SU-DHL-6 (cell line): ENCODE measurements around the gene RRP12.

ENCODE experiments used
- H2AFZ ChIP-seq: fragments of 200-600 bp; sonication (generic); 2 replicates; pipeline ENCODE4 v1.6.1; 2014; ENCODE audit warnings: low read depth, mild to moderate bottlenecking, moderate library complexity, mixed read lengths, antibody characterized with exemption, low read length; ENCODE audit not compliant: severe bottlenecking
- H3F3A ChIP-seq: fragments of 200-600 bp; shearing (Covaris generic); 2 replicates; pipeline ENCODE4 v1.6.0; 2016; ENCODE audit warnings: antibody characterized with exemption, mild to moderate bottlenecking; ENCODE audit not compliant: insufficient read depth
- H3K27ac ChIP-seq: fragments of 200-600 bp; sonication (generic); 2 replicates; pipeline ENCODE4 v1.5.1; 2016; ENCODE audit warnings: low read depth, mild to moderate bottlenecking, low read length, moderate library complexity, mixed read lengths
- H3K27me3 ChIP-seq: fragments of 200-600 bp; sonication (generic), shearing (Covaris generic); 2 replicates; pipeline ENCODE4 v1.6.0; 2014; ENCODE audit warnings: mild to moderate bottlenecking, low read length
- H3K36me3 ChIP-seq: fragments of 200-600 bp; sonication (generic); 2 replicates; pipeline ENCODE4 v1.6.1; 2014; ENCODE audit warnings: mild to moderate bottlenecking, low read length, mixed read lengths
- H3K4me2 ChIP-seq: fragments of 300-600, 200-600 bp; shearing (Covaris generic), sonication (generic); 2 replicates; pipeline ENCODE4 v1.6.0; 2014; ENCODE audit warnings: low read length, low read depth, mild to moderate bottlenecking; ENCODE audit not compliant: poor library complexity, severe bottlenecking
- H3K4me3 ChIP-seq: fragments of 200-600 bp; sonication (generic); 2 replicates; pipeline ENCODE4 v1.5.1; 2014; ENCODE audit warnings: antibody characterized with exemption, low read length, mild to moderate bottlenecking, mixed read lengths; ENCODE audit not compliant: insufficient read depth, poor library complexity, severe bottlenecking
- H3K79me2 ChIP-seq: fragments of 200-600 bp; sonication (generic); 2 replicates; pipeline ENCODE4 v1.6.1; 2014; ENCODE audit warnings: mild to moderate bottlenecking, low read length, moderate library complexity; ENCODE audit not compliant: insufficient read depth
- H3K9ac ChIP-seq: fragments of 200-600 bp; sonication (generic); 2 replicates; pipeline ENCODE4 v1.7.0; 2014; ENCODE audit warnings: mild to moderate bottlenecking, low read length
- H3K9me2 ChIP-seq: fragments of 200-600 bp; sonication (generic); replicated peaks from 2 replicates; pipeline ENCODE4 v1.6.1; 2014; ENCODE audit warnings: low read length; ENCODE audit not compliant: insufficient read depth
- H3K9me3 ChIP-seq: fragments of 200-600 bp; sonication (generic); 2 replicates; pipeline ENCODE4 v1.6.1; 2014; ENCODE audit warnings: low read length, mixed read lengths; ENCODE audit not compliant: insufficient read depth
- H4K20me1 ChIP-seq: fragments of 200-600 bp; sonication (generic); 2 replicates; pipeline ENCODE4 v1.6.1; 2014; ENCODE audit warnings: low read depth, mild to moderate bottlenecking, antibody characterized with exemption, low read length, moderate library complexity, mixed read lengths
- EZH2phosphoT487 ChIP-seq: fragments of 200-600 bp; sonication (generic), shearing (Covaris generic); conservative IDR thresholded peaks from 2 replicates; pipeline ENCODE4 v1.6.1; 2018; ENCODE audit warnings: mild to moderate bottlenecking, antibody characterized with exemption, low read length, moderate library complexity, mixed read lengths
- TF ChIP-seq, protein P1 (sequence below): fragments of 200-600 bp; sonication (generic); IDR thresholded peaks from one replicate; pipeline ENCODE4 v1.5.1; 2017; ENCODE audit warnings: antibody characterized with exemption, mild to moderate bottlenecking, low read length, moderate library complexity; ENCODE audit not compliant: insufficient read depth, poor library complexity, severe bottlenecking

RRP12 gene

DNA sequence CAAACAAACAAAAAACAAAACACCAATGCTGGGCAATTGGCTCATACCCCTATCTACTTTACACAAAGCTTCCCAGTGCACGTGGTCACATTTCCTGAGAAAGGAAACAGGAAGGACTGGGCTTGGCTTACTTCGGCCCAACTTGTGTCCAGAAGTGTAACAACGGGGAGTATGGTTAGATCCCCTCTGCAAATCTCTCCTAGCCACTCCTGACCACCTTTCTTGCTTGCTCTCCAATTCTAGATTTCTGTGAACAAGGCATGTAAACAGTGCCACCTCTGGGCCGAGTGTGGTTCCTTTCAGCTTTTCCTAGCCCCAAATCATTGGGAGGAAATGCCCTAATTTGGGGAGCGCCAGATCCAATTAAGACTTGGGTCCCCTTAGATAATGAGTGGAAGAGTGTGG lies 45.6 kb downstream of the RRP12 start:
- Histone ChIP-seq H3K9me2 (no peaks in the 10 kb centered on the region), H3K4me3 (no peak overlapping the region), H3K27me3 (no peaks in the 10 kb centered on the region), H2AFZ (no peak overlapping the region), H3K9me3 (no peaks in the 10 kb centered on the region), H3K79me2 (no peaks in the 10 kb centered on the region), H4K20me1 (no peaks in the 10 kb centered on the region), H3K9ac (no peak overlapping the region), H3K27ac (no peak overlapping the region), H3F3A (no peaks in the 10 kb centered on the region), H3K36me3 (no peaks in the 10 kb centered on the region), H3K4me2 (no peak overlapping the region)
- TF ChIP-seq, protein P1, sequence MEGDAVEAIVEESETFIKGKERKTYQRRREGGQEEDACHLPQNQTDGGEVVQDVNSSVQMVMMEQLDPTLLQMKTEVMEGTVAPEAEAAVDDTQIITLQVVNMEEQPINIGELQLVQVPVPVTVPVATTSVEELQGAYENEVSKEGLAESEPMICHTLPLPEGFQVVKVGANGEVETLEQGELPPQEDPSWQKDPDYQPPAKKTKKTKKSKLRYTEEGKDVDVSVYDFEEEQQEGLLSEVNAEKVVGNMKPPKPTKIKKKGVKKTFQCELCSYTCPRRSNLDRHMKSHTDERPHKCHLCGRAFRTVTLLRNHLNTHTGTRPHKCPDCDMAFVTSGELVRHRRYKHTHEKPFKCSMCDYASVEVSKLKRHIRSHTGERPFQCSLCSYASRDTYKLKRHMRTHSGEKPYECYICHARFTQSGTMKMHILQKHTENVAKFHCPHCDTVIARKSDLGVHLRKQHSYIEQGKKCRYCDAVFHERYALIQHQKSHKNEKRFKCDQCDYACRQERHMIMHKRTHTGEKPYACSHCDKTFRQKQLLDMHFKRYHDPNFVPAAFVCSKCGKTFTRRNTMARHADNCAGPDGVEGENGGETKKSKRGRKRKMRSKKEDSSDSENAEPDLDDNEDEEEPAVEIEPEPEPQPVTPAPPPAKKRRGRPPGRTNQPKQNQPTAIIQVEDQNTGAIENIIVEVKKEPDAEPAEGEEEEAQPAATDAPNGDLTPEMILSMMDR = peak; percentile 11
- no peak for TF ChIP-seq EZH2phosphoT487

DNA sequence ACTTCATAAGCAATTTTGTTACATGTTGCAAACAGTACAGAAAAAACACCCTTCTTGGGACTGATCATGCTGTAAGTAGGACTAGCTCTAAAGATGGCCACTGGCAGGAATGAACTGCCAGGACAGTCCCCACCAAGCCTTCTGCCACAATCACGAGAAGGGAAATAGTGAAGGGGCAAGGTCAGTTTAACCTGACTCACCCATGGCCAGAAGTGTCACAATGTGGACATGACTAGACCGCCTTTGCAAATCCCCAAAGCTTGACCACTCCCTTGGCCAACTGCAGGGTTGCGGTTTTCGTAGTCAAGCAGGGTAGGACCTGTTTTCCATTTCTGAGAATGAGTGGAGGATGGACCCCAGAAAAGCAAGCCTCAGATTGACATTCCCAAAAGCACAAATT lies 47.2 kb downstream of the RRP12 start:
- no peak overlapping the region for H3K4me3 ChIP-seq
- H3F3A ChIP-seq = no peaks in the 10 kb centered on the region
- H3K9me2 ChIP-seq = no peaks in the 10 kb centered on the region
- H3K27me3 ChIP-seq = no peaks in the 10 kb centered on the region
- H3K9ac ChIP-seq = no peak overlapping the region
- no peaks in the 10 kb centered on the region for H3K36me3 ChIP-seq
- H3K27ac ChIP-seq = no peak overlapping the region
- H3K9me3 ChIP-seq = no peaks in the 10 kb centered on the region
- no peak overlapping the region for H3K4me2 ChIP-seq
- no peaks in the 10 kb centered on the region for H3K79me2 ChIP-seq
- H4K20me1 ChIP-seq = no peaks in the 10 kb centered on the region
- TF ChIP-seq EZH2phosphoT487 = no peak
- TF ChIP-seq, protein P1 = no peak
- H2AFZ ChIP-seq = no peak overlapping the region

DNA sequence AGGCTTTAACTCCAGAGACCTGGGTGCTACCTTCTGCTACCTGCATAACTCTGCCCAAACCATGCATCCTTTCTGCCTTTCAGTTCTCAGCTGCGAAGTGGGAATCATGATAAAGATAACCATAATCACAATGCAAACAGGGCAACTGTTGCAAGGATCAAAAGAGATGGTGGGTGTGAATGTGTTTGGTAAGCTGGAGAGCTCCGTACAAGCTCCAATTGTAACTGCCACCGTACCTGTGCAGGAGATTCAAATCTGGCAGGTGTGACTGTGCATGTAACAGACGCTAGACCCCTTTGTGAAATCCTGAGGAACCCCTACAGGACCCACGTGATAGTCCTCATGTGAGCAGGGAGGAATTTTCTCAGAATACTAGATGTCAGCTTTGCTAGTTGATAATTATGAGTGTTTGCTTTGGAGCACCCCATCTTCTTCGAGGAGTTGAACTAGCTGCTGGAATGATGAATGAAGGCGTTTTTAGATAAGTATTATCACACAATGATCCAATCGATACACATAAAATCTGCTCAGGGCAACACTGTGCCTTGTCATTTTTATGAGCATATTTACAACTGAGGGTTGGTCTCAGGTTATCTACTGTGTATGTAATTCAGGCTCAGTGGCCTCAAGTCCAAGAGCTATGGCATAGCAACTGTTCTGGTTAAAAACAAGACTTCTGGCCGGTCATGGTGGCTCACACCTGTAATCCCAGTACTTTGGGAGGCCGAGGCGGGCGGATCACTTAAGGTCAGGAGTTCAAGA lies 51.2 kb downstream of the RRP12 start:
- no peaks in the 10 kb centered on the region for H3K36me3 ChIP-seq
- TF ChIP-seq EZH2phosphoT487 = no peak
- TF ChIP-seq, protein P1 = no peak
- H3K4me2 ChIP-seq = no peak overlapping the region
- no peaks in the 10 kb centered on the region for H3K9me2 ChIP-seq
- no peak overlapping the region for H3K9ac ChIP-seq
- no peaks in the 10 kb centered on the region for H4K20me1 ChIP-seq
- no peak overlapping the region for H3K4me3 ChIP-seq
- no peaks in the 10 kb centered on the region for H3K9me3 ChIP-seq
- no peak overlapping the region for H3K27ac ChIP-seq
- H2AFZ ChIP-seq = no peak overlapping the region
- H3K27me3 ChIP-seq = no peaks in the 10 kb centered on the region
- no peaks in the 10 kb centered on the region for H3F3A ChIP-seq
- no peaks in the 10 kb centered on the region for H3K79me2 ChIP-seq
